OCI-LY3 (cell line): ENCODE results near the gene FBH1.

Experiments used
- CTCF ChIP-seq: fragments of 200-600, 300-600 bp; sonication (generic); IDR thresholded peaks from 2 replicates; pipeline ENCODE4 v1.5.1; 2014; ENCODE audit warnings: antibody characterized with exemption, low read length, low read depth
- EZH2phosphoT487 ChIP-seq: fragments of 200-600 bp; shearing (Covaris generic); IDR thresholded peaks from 2 replicates; pipeline ENCODE4 v1.6.1; 2018; ENCODE audit warnings: antibody characterized with exemption, mixed run types, low read depth

GRCh38 chr10:5973069-5973468 is 83.0 kb downstream of the FBH1 start:
- TF ChIP-seq CTCF = no peak
- no peak for TF ChIP-seq EZH2phosphoT487
